Peyer's patch (tissue), 4 donors: Measurements from ENCODE around the gene PWP1. TPM values are rescaled to one million over a fixed set of nuclear protein-coding genes. Genes with fewer than 3 reads are reported as not detected.
"Not testable (repeated sequence)": the region's sequence is repeated elsewhere in the genome, so short reads cannot be mapped to it uniquely, and the experiment has no call there.

Source experiments
- DNase-seq, 3 donors: peaks; one replicate each; pipeline ENCODE4 v3.0.0-alpha.2; 2017 to 2019
- H3K27ac ChIP-seq, 4 donors: fragments of 200-600 bp; sonication (generic); one replicate each; pipeline ENCODE4 v1.5.1; 2016 to 2019
- H3K27me3 ChIP-seq, 2 donors: fragments of 200-600 bp; sonication (generic); one replicate each; pipeline ENCODE4 v1.5.1; 2019
- H3K36me3 ChIP-seq, 3 donors: fragments of 200-600 bp; sonication (generic); one replicate each; pipeline ENCODE4 v1.5.1; 2016 to 2019
- H3K4me1 ChIP-seq, 4 donors: fragments of 200-600 bp; sonication (generic); one replicate each; pipeline ENCODE4 v1.5.1; 2016 to 2019
- H3K4me3 ChIP-seq, 4 donors: fragments of 200-600 bp; sonication (generic); 1 replicate in 3 of 4; 2 replicates in 1 of 4; pipeline ENCODE4 v1.5.1; 2016 to 2019; ENCODE audit warnings: mild to moderate bottlenecking in 1 of 4
- H3K9me3 ChIP-seq, 4 donors: fragments of 200-600 bp; sonication (generic); one replicate each; pipeline ENCODE4 v1.5.1; 2016 to 2019; ENCODE audit warnings: mild to moderate bottlenecking in 1 of 4
- CTCF ChIP-seq, 6 experiments: fragments of 450-650 bp in 4 of 6; fragments of 200-600 bp in 2 of 6; sonication (generic) in 1 of 6; IDR thresholded peaks; one replicate each; pipeline ENCODE4 v1.5.1; 2017 to 2019; ENCODE audit warnings: antibody characterized with exemption in 6 of 6, mild to moderate bottlenecking in 3 of 6, moderate library complexity in 1 of 6
- POLR2A ChIP-seq, 2 donors: fragments of 450-650 bp; IDR thresholded peaks; one replicate each; pipeline ENCODE4 v1.5.1; 2017; ENCODE audit warnings: antibody characterized with exemption in 2 of 2, mild to moderate bottlenecking in 2 of 2, moderate library complexity in 2 of 2
- total RNA-seq, 4 donors: library from RNA; depleted of rRNA; stranded (reverse); fragments of >200 nt; gene quantifications; one replicate each; pipeline ENCODE4 v1.1.0, GENCODE V29; 2016

Gene PWP1
- total RNA-seq, 4 donors from 2014 or later = 21.7 to 178 (median 31.8) TPM

DNA sequence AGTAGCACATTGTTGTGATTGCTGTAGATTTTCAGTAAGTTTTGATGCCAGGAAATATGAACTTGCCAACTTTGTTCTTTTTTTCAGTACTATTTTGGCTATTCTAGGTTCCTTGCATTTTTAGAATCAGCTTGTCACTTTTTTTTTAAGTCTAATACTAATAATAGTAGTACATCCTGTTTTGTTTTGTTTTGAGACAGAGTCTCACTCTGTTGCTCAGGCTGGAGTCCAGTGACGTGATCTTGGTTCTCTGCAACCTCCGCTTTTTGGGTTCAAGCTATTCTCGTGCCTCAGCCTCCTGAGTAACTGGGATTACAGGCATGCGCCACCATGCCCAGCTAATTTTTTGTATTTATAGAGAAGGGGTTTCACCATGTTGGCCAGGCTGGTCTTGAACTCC lies 16.5 kb downstream of the PWP1 start:
- DNase-seq = no peak
- no peaks in the 10 kb centered on the region for H3K27me3 ChIP-seq
- H3K36me3 ChIP-seq = peaks cover 0 to 87% (median 0%) of the 10 kb centered on the region in 3 donors
- TF ChIP-seq POLR2A (IDR thresholded peaks at IDR 0.05) = no peak
- no peak for TF ChIP-seq CTCF (IDR thresholded peaks at IDR 0.05)
- H3K27ac ChIP-seq = no peak overlapping the region
- H3K9me3 ChIP-seq = no peaks in the 10 kb centered on the region
- H3K4me3 ChIP-seq = no peak overlapping the region
- no peaks in the 10 kb centered on the region for H3K4me1 ChIP-seq

DNA sequence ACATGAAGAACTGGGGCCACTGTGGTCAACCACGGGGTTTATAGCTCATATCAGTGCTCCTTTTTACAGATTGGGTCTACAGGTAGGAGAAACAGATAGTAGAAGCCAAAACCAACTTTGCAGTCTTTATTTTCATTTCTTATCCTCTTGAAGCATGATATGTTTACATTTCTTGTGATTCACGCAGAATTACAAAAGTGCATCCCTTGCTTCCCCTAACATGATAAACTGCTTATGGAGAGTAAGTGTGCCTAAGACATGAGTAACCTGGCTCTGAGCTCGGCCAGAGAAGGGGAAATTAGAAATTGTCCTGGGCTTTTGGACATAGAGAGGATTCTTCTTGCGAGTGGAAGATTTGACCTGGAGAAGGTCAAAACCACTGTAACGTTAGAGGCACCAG lies 18.4 kb downstream of the PWP1 start:
- no peaks in the 10 kb centered on the region for H3K4me1 ChIP-seq
- H3K36me3 ChIP-seq = peaks cover 0 to 79% (median 0%) of the 10 kb centered on the region in 3 donors
- H3K27me3 ChIP-seq = no peaks in the 10 kb centered on the region
- no peaks in the 10 kb centered on the region for H3K9me3 ChIP-seq
- no peak for DNase-seq
- no peak overlapping the region for H3K27ac ChIP-seq
- H3K4me3 ChIP-seq = no peak overlapping the region
- TF ChIP-seq POLR2A (IDR thresholded peaks at IDR 0.05) (no peak), CTCF (IDR thresholded peaks at IDR 0.05) (no peak)

GRCh38 chr12:107705522-107705921 lies 19.9 kb downstream of the PWP1 start:
- not testable (repeated sequence) for DNase-seq, H3K27ac ChIP-seq, H3K27me3 ChIP-seq, H3K9me3 ChIP-seq, H3K4me1 ChIP-seq, H3K4me3 ChIP-seq
- peaks cover 0 to 79% (median 0%) of the 10 kb centered on the region in 3 donors for H3K36me3 ChIP-seq

GRCh38 chr12:107715780-107716179 lies 30.2 kb downstream of the PWP1 start:
- Histone ChIP-seq H3K4me1 (no peaks in the 10 kb centered on the region), H3K27me3 (no peaks in the 10 kb centered on the region), H3K27ac (no peak overlapping the region), H3K36me3 (peaks cover 0 to 52% (median 0%) of the 10 kb centered on the region in 3 donors), H3K9me3 (no peaks in the 10 kb centered on the region), H3K4me3 (no peak overlapping the region)
- no peak for TF ChIP-seq POLR2A (IDR thresholded peaks at IDR 0.05)
- no peak for TF ChIP-seq CTCF (IDR thresholded peaks at IDR 0.05)
- no peak for DNase-seq

- no peak for TF ChIP-seq CTCF (IDR thresholded peaks at IDR 0.05)
- no peak for TF ChIP-seq POLR2A (IDR thresholded peaks at IDR 0.05)
- H3K4me1 ChIP-seq = no peaks in the 10 kb centered on the region
- no peaks in the 10 kb centered on the region for H3K27me3 ChIP-seq
- no peak overlapping the region for H3K27ac ChIP-seq
- DNase-seq = no peak
- H3K36me3 ChIP-seq = peaks cover 0 to 24% (median 0%) of the 10 kb centered on the region in 3 donors
- H3K4me3 ChIP-seq = no peak overlapping the region
- no peaks in the 10 kb centered on the region for H3K9me3 ChIP-seq
These were observed 33.0 kb downstream of the PWP1 start for GRCh38 chr12:107718606-107719005.

- not testable (repeated sequence) for H3K36me3 ChIP-seq, DNase-seq, H3K27ac ChIP-seq, H3K4me3 ChIP-seq, H3K27me3 ChIP-seq, H3K9me3 ChIP-seq
- H3K4me1 ChIP-seq = peaks cover 0 to 14% (median 0%) of the 10 kb centered on the region in 4 donors
These were observed 41.7 kb downstream of the PWP1 start for GRCh38 chr12:107727327-107727726.

- peaks cover 0 to 16% (median 0%) of the 10 kb centered on the region in 4 donors for H3K4me1 ChIP-seq
- H3K36me3 ChIP-seq, H3K9me3 ChIP-seq, H3K27ac ChIP-seq, H3K4me3 ChIP-seq, H3K27me3 ChIP-seq, DNase-seq: not testable (repeated sequence)
These were observed 42.1 kb downstream of the PWP1 start for GRCh38 chr12:107727742-107728141.
